Measurements from ENCODE around the gene ROBO1.

DNA sequence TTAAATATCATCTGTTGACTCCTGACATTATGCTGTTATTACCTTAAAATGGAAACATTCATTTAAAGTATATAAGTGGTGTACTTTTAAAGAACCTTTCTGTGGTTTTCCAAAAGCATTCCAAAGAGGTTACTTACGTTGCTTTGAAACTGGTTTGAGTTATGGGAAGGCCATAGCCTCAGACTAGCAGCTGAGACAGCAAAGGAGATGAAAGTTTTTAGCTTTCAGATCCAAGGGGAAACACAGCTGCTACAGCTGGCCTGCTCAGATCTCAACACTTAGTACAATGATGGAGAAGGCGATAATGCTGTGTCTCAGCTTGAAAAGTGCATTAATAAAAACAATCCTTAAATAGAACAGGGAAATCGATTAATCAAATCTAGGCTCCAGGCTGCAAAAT, 921.1 kb downstream of the ROBO1 start:
- TF ChIP-seq, protein P1, sequence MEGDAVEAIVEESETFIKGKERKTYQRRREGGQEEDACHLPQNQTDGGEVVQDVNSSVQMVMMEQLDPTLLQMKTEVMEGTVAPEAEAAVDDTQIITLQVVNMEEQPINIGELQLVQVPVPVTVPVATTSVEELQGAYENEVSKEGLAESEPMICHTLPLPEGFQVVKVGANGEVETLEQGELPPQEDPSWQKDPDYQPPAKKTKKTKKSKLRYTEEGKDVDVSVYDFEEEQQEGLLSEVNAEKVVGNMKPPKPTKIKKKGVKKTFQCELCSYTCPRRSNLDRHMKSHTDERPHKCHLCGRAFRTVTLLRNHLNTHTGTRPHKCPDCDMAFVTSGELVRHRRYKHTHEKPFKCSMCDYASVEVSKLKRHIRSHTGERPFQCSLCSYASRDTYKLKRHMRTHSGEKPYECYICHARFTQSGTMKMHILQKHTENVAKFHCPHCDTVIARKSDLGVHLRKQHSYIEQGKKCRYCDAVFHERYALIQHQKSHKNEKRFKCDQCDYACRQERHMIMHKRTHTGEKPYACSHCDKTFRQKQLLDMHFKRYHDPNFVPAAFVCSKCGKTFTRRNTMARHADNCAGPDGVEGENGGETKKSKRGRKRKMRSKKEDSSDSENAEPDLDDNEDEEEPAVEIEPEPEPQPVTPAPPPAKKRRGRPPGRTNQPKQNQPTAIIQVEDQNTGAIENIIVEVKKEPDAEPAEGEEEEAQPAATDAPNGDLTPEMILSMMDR (IDR thresholded peaks at IDR 0.05) = no peak
- no peak for TF ChIP-seq POLR2AphosphoS5 (IDR thresholded peaks at IDR 0.05; ENCODE audit: insufficient read depth in 1 of 2, low read depth in 1 of 2)

Data from vagina (tissue), 2 donors.